ENCODE measurements around the gene LTB4R2.
"Not testable (repeated sequence)": the region's sequence is repeated elsewhere in the genome, so short reads cannot be mapped to it uniquely, and the experiment has no call there.

The LTB4R2 gene

GRCh38 chr14:24315807-24316596 lies 6.1 kb downstream of the LTB4R2 start:
- in situ Hi-C loops (cut with HindIII; ENCODE audit: low sequenced_read_pairs) = no loop called here

DNA sequence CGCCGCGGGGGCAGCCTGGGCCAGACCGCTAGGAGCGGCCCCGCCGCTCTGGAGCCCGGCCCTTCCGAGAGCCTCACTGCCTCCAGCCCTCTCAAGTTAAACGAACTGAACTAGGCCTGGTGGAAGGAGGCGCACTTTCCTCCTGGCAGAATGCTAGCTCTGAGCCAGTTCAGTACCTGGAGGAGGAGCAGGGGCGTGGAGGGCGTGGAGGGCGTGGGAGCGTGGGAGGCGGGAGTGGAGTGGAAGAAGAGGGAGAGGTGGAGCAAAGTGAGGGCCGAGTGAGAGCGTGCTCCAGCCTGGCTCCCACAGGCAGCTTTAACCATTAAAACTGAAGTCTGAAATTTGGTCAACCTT lies 6.6 kb downstream of the LTB4R2 start:
- in situ Hi-C loops (cut with HindIII; ENCODE audit: low sequenced_read_pairs) = no loop called here

- in situ Hi-C loops (cut with HindIII; ENCODE audit: low sequenced_read_pairs) = no loop called here
Measured at GRCh38 chr14:24317141-24317928, 7.4 kb downstream of the LTB4R2 start.

- in situ Hi-C loops (cut with HindIII; ENCODE audit: low sequenced_read_pairs) = no loop called here
Measured at GRCh38 chr14:24321212-24321975, 11.5 kb downstream of the LTB4R2 start.

DNA sequence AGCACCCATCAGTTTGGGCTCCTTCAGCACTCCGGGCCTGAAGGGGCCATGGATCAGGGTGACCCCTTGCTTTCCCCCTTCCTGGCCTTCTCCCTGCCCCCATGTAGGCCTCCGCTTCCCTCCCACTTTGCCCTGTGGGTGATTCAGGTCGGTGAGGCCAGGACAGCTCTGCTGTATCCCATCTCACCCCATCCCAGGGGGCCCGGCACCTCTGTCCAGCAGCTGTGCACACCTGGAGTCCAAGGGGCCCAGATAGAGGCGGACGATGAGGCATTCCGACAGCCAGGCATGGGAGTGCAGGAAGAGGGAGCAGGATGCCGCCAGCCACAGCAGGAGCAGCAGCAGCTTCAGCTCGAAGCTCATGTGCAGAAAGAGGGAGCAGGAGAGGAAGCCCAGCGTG lies 12.7 kb downstream of the LTB4R2 start:
- in situ Hi-C loops (cut with HindIII; ENCODE audit: low sequenced_read_pairs) = no loop called here

DNA sequence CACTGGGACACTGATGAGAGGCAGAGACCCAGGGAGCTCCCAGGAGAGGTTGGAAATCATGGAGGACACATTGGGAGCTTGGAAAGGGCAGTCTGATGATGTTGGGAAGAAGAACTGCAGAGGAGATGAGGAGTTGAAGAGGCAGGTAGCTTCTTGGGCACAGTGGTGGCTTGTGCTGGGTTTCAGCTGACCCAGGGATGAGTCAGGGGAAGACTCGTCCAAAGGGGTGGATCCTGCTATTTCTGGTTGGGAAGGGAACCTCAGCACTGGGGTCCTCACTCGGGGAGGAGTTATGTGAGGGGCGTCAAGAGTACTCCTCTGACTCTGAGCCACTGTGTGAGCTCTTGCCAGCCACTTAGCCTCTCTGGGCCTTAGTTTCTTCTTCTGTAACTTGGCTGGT lies 13.4 kb downstream of the LTB4R2 start:
- in situ Hi-C loops (cut with HindIII; ENCODE audit: low sequenced_read_pairs) = no loop called here

DNA sequence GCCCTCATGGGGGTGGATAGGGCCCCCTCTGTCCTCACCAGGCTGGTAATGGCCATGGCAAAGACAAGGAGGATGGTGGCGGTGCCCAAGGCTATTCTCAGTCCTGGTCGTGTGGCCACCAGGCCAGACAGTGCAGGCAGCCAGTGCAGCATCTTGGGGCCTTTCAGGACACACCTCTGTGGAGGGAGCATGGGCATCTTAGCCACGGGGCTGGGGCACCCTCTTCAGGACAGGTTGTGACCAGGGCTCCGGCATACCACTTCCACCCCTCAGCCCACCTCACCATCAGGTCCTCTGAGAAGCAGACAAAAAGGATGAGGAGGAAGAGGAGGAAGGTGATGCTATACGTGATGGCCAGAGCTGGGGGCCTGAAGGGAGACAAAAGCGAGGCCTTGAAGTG lies 14.1 kb downstream of the LTB4R2 start:
- in situ Hi-C loops (cut with HindIII; ENCODE audit: low sequenced_read_pairs) = no loop called here

- in situ Hi-C loops (cut with HindIII; ENCODE audit: low sequenced_read_pairs) = no loop called here
Measured at GRCh38 chr14:24325041-24325530, 15.1 kb downstream of the LTB4R2 start.

GRCh38 chr14:24325963-24326362 lies 16.0 kb downstream of the LTB4R2 start:
- in situ Hi-C loops (cut with HindIII; ENCODE audit: low sequenced_read_pairs) = no loop called here

DNA sequence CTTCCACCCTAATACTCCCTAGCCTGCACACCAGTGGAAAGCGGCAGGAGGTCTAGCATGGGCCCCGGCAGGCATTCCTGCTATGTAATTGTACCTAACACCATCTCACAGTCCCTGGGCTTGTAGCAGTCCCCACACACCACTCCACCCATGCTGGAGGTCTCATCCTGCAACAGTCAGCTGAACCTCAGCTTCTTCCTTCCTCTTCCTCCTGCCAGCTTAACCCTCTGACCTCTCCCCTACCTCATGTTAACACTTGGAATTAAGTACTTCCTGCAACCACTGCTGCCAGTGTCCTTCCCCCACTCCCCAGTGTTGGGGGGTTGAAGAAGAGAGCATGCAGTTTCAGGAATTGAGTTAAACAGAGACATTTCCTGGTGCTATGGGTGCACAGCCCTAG lies 17.4 kb downstream of the LTB4R2 start:
- in situ Hi-C loops (cut with HindIII; ENCODE audit: low sequenced_read_pairs) = no loop called here

- in situ Hi-C loops (cut with HindIII; ENCODE audit: low sequenced_read_pairs) = not testable (repeated sequence)
Measured at GRCh38 chr14:24327914-24328313, 18.0 kb downstream of the LTB4R2 start.

- in situ Hi-C loops (cut with HindIII; ENCODE audit: low sequenced_read_pairs) = no loop called here
Measured at GRCh38 chr14:24329073-24329663, 19.2 kb downstream of the LTB4R2 start.

DNA sequence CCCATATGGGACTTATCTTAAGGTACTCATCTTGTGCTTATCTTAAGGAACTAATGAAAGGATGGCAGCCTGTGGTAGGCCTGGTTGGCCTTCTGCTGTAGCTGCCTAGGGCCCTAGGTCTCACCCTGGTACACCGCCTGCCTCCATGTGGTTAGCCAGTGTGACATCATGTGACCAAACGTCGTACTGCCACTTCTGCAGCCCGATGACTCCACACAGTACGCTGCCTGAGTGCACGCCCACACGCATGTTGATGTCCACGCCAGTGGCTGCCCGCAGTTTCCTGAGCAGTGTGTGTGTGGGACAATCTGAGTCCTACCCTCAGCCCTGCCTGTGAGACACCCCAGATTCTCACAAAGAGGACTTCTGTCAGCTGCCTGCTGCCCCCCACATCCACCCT lies 19.8 kb downstream of the LTB4R2 start:
- in situ Hi-C loops (cut with HindIII; ENCODE audit: low sequenced_read_pairs) = no loop called here

DNA sequence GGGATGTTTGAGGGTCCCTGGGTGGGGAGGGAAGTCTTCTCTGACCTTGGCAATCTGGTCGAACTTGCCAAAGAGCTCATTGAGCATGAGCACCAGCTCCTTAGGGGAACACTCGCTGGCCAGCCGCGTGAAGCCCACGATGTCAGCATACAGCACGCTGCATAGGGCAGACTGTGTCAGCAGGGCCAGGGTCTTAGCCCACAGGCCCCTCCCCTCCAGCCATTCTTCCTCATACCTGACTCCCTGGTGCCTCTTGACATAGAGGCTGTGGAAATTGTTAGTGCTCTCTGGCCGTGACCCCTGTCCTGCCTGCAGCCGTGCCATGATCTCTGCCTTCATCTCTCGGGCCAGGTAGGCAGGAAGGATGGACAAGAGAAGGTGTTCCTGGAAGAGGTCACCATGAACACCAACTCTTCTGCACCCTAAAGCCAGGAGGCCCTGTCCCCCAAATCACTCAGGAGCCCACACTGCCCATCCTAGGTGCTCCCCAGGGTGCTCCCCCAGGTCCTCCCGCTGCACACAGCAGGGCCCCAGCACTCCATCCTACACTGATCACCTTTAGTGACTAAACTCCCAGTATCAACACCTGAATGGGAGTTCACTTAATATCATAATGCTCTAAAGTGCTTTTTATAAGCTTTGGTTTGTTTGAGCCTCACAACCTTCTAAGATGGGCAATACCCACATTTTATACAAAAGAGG lies 21.2 kb downstream of the LTB4R2 start:
- in situ Hi-C loops (cut with HindIII; ENCODE audit: low sequenced_read_pairs) = no loop called here

DNA sequence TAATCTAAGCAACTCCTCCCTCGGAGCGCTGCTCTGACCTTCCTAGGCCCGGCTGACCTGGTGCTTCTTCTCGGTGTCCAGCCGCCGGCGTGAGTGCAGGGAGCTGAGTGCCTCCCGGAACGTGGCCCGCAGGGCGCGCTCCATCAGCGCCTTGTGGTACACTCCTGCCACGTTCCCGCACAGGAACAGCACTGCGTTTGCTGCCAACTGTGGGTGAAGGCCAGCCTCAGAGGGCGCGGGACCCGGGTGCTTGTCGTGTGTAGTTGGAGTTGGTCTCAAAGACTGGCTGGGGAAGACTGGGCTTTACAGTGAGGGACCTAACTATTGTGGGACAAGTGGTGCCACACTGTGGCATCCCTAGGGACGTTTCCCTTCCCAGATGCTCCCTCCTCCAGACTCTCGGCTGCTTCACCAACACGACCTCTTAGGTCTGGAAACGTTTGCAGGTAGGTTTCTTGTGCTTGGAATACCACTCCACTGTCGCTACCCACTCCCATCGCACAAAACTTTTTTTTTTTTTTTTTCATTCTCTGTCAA lies 21.9 kb downstream of the LTB4R2 start:
- in situ Hi-C loops (cut with HindIII; ENCODE audit: low sequenced_read_pairs) = no loop called here

DNA sequence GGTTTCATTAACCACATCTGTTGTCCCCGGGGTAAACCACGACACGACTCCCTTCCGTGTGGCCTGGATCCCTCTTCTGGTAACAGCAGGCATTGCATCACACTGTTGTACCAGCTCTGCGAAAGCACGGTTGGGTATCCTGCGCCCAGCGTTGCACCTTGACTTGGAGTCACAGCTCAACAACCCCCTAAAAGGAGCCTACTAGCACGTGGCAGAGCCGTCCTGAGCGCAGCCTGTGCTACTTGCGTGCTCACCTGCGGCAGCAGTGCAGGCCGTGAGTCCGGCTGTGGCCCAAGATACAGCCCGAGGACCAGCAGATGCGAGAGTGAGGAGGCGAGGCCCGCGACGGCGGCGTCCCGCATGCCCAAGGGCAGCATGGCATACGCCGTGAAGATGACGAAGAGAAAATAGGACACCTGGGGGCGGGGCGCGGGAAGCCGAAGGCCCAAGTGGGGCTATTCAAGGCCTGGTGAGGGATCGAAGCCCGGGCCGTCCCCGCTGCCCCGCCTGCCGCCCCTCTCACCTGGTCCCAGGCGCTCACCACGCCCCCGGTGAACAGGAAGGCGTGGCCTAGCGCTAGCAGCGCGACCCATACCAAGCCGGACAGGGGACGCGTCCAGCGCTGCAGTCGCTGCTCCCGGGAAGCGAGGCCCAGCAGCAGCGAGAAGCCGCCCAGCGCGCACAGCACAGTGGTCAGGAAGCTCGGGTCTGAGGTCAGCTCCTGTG lies 22.5 kb downstream of the LTB4R2 start:
- in situ Hi-C loops (cut with HindIII; ENCODE audit: low sequenced_read_pairs) = no loop called here

DNA sequence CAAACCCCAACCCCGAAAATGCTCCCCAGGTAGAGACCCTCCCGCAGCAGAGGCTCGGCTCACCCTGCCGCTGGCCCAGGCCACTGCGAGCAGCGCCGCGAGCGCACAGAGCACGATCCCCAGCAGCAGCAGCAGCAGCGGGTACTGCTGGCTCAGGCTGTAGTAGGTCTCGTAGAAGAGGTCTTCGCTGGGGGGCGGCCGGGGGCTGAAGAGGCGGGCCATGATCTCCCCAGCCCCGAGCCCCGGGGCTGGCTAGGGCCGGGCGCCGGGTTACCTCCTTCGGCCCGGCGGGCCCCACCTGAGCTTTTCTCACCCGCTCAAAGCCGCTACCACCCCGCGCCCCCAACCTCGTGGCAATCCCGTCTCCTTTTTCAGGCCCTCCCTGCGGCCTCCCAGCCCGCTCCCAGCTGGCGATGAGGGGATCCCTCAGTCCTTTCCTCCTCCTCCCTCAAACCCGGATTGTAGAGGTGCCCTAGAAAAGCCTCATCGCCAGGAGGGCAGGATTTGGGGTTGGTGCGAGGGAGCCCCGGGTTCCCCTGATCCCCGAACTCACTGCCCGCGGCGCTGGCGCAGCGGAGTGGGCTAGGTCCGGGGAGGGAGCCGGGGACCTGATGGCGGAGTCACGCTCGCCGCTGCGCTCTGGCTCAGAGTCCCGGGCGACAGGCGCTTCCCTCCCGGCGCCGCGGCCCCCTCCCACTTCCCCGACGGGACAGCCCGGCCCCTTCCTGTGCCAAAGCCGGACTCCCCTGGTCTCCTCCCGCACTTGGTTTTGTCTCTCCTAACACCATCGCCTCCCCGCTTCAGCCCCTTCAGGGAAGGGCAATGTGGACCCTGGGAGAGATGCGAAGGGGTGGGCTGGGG lies 24.7 kb downstream of the LTB4R2 start, which contains the start of gene ADCY4:
Gene ADCY4, minus strand, starts transcription at position 641 of the 861 bp plus-strand sequence. Its CDS starts 419 bp downstream, at position 222.
- in situ Hi-C loops (cut with HindIII; ENCODE audit: low sequenced_read_pairs) = loop anchor here (5.0 kb wide), 1 partner anchor 57 kb away; no protein-coding TSS in a partner anchor

DNA sequence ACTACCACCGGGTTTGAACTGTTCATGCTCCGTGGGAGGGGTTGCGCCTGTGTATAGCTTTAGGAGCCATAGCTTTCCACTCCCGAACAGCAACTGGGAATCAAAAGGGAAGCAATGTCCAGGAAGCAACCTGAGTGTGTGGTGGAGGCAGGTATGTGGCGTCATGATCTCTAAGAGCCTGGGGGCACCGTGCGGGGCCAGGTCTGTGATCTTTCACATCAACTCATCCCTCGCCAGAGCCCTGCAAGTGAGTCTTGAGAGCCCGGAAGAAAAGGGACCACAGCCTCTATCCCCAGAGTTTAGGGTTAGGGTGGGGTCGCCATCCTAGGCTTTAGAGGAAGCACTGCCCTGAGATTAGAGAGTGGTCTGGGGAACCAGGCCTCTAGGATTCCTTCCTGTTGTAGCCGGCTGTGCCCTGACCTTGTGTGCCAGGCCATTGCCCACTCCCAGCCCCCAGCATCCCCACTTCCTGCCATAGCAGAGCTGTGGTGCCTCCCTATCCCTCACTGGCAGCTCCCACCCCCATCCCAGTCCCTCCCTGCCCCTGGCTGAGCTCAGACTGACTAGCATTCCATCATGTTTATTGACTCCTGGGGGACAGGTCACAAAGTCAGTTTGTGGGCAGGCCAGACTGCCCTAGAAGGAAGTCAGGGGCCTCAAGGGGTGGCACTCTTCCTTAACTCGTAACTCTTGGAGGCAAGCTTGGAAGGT lies 25.7 kb downstream of the LTB4R2 start:
- in situ Hi-C loops (cut with HindIII; ENCODE audit: low sequenced_read_pairs) = loop anchor here (5.0 kb wide), 1 partner anchor 58 kb away; no protein-coding TSS in a partner anchor

All from DLD1 (cell line).